SK-N-SH (cell line): ENCODE results near the gene JMJD1C. TPM values are rescaled to one million over a fixed set of nuclear protein-coding genes. Genes with fewer than 3 reads are reported as not detected.

Source experiments
- CHD2 ChIP-seq: fragments of 150-350 bp; IDR thresholded peaks from 2 replicates; pipeline ENCODE4 v1.6.1; 2018; ENCODE audit warnings: low read length; ENCODE audit not compliant: partially characterized antibody
- CTCF ChIP-seq: fragments of 200-600 bp; sonication (generic); IDR thresholded peaks from 2 replicates; pipeline ENCODE4 v1.6.1; 2017; ENCODE audit warnings: antibody characterized with exemption, mild to moderate bottlenecking, moderate library complexity
- ELF1 ChIP-seq: IDR thresholded peaks from 2 replicates; pipeline ENCODE4 v1.4.0; 2012
- EP300 ChIP-seq, 2 experiments: IDR thresholded peaks; 2 replicates each; pipeline versions ENCODE4 v1.4.0 to v1.6.1; 2012; ENCODE audit warnings: borderline replicate concordance in 1 of 2, low read depth in 1 of 2, low read length in 1 of 2
- GABPA ChIP-seq: IDR thresholded peaks from 2 replicates; pipeline ENCODE4 v1.4.0; 2012; ENCODE audit warnings: low read depth, mild to moderate bottlenecking
- GATA2 ChIP-seq: sonication (generic); formaldehyde crosslinking; IDR thresholded peaks from 2 replicates; pipeline ENCODE4 v1.5.0; 2020; ENCODE audit warnings: mild to moderate bottlenecking, missing genetic modification reagents
- JUND ChIP-seq: IDR thresholded peaks from 2 replicates; pipeline ENCODE4 v1.4.0; 2012
- MEF2A ChIP-seq: IDR thresholded peaks from 2 replicates; pipeline ENCODE4 v1.4.0; 2012; ENCODE audit warnings: low read depth, borderline replicate concordance
- MXI1 ChIP-seq: IDR thresholded peaks from 2 replicates; pipeline ENCODE4 v1.6.1; 2012; ENCODE audit warnings: mild to moderate bottlenecking, low read depth, low read length, improper control_type of control experiment
- NFIC ChIP-seq: IDR thresholded peaks from 2 replicates; pipeline ENCODE4 v1.4.0; 2012; ENCODE audit warnings: borderline replicate concordance
- RAD21 ChIP-seq: IDR thresholded peaks from 2 replicates; pipeline ENCODE4 v1.6.1; 2012; ENCODE audit warnings: mild to moderate bottlenecking, low read length
- REST ChIP-seq: IDR thresholded peaks from 2 replicates; pipeline ENCODE4 v1.6.1; 2012; ENCODE audit warnings: mild to moderate bottlenecking, low read depth, low read length, moderate library complexity
- RFX5 ChIP-seq: IDR thresholded peaks from 2 replicates; pipeline ENCODE4 v1.6.1; 2012; ENCODE audit warnings: mild to moderate bottlenecking, improper control_type of control experiment, low read length
- RXRA ChIP-seq: IDR thresholded peaks from 2 replicates; pipeline ENCODE4 v1.4.0; 2012; ENCODE audit warnings: low read depth, mild to moderate bottlenecking, borderline replicate concordance
- TAF1 ChIP-seq: IDR thresholded peaks from 2 replicates; pipeline ENCODE4 v1.6.1; 2012; ENCODE audit warnings: low read depth, mild to moderate bottlenecking, low read length, moderate library complexity, borderline replicate concordance
- TCF12 ChIP-seq: IDR thresholded peaks from 2 replicates; pipeline ENCODE4 v1.4.0; 2012
- TEAD4 ChIP-seq: IDR thresholded peaks from 2 replicates; pipeline ENCODE4 v1.4.0; 2012; ENCODE audit warnings: mild to moderate bottlenecking, borderline replicate concordance; ENCODE audit not compliant: insufficient read depth
- USF1 ChIP-seq: IDR thresholded peaks from 2 replicates; pipeline ENCODE4 v1.4.0; 2012; ENCODE audit warnings: low read depth, borderline replicate concordance
- USF2 ChIP-seq: fragments of 150-350 bp; IDR thresholded peaks from 2 replicates; pipeline ENCODE4 v1.6.1; 2017; ENCODE audit warnings: antibody characterized with exemption, low read length, low read depth, borderline replicate concordance
- polyA plus RNA-seq, 3 experiments: library from polyadenylated mRNA; depleted of rRNA; stranded (reverse); fragments of >200 nt; gene quantifications; 2 replicates each; pipeline ENCODE4 v1.2.3, GENCODE V29; 2012

JMJD1C gene
- polyA plus RNA-seq, 1 of the 3 experiments (the other 2 are of a cell fraction) = 11.7 TPM

GRCh38 chr10:63456437-63457210 is 9.2 kb downstream of the JMJD1C start (continued):
- TF ChIP-seq REST = no peak
- no peak for TF ChIP-seq EP300 (IDR thresholded peaks at IDR 0.05; ENCODE audit: borderline replicate concordance in 1 of 2, low read depth in 1 of 2, low read length in 1 of 2)
- no peak for TF ChIP-seq RFX5
- TF ChIP-seq GABPA = no peak
- no peak for TF ChIP-seq NFIC
- no peak for TF ChIP-seq MXI1
- peak; percentile 54 for TF ChIP-seq JUND
- TF ChIP-seq RAD21 = no peak
- TF ChIP-seq ELF1 = no peak
- peak; percentile 36; the same call in 1 of the 2 replicates for TF ChIP-seq TCF12
- TF ChIP-seq RXRA = no peak
- TF ChIP-seq TEAD4 = peak; percentile 48; the same call in 1 of the 2 replicates
- no peak for TF ChIP-seq CHD2
- TF ChIP-seq USF1 = no peak
- no peak for TF ChIP-seq GATA2 (CRISPR knock-in tag)
- no peak for TF ChIP-seq USF2
- no peak for TF ChIP-seq TAF1
- TF ChIP-seq MEF2A = peak; percentile 48; the same call in 1 of the 2 replicates
- TF ChIP-seq CTCF = no peak
